Ovary (tissue), 9 donors: ENCODE measurements around the gene MSL3. TPM values are rescaled to one million over a fixed set of nuclear protein-coding genes. Genes with fewer than 3 reads are reported as not detected.

Experiments used
- DNase-seq, 5 donors: peaks; one replicate each; pipeline ENCODE4 v3.0.0-alpha.2; 2019 to 2020
- H3K27ac ChIP-seq, 2 donors: fragments of 200-600 bp; one replicate each; pipeline versions ENCODE4 v1.5.1 to v1.8.0; 2019 to 2022
- H3K27me3 ChIP-seq: fragments of 200-600 bp; one replicate; pipeline ENCODE4 v1.8.0; 2022
- H3K36me3 ChIP-seq: fragments of 200-600 bp; sonication (generic); one replicate; pipeline ENCODE4 v1.5.1; 2019
- H3K4me1 ChIP-seq: one replicate; pipeline ENCODE4 v1.8.1; 2013; ENCODE audit warnings: mild to moderate bottlenecking, moderate library complexity; ENCODE audit not compliant: insufficient read depth
- H3K4me3 ChIP-seq: fragments of 200-600 bp; sonication (generic); one replicate; pipeline ENCODE4 v1.5.1; 2017
- H3K9me3 ChIP-seq, 2 donors: fragments of 200-600 bp in 1 of 2; sonication (generic) in 1 of 2; one replicate each; pipeline versions ENCODE4 v1.5.1 to v1.8.1; 2013 to 2019; ENCODE audit warnings: mild to moderate bottlenecking in 1 of 2, moderate library complexity in 1 of 2
- EP300 ChIP-seq: sonication (generic); formaldehyde crosslinking; IDR thresholded peaks from one replicate; pipeline ENCODE4 v1.6.1; 2017; ENCODE audit warnings: antibody characterized with exemption
- POLR2A ChIP-seq: fragments of 450-650 bp; IDR thresholded peaks from one replicate; pipeline ENCODE4 v1.6.1; 2017; ENCODE audit warnings: antibody characterized with exemption, mild to moderate bottlenecking, moderate library complexity
- WGBS, 3 donors: extraction: QIAGEN DNeasy Blood & Tissue Kit in 1 of 3; methylation state at CpG; one replicate each; pipeline versions ENCODE4 v1.1.5 to v1.1.7; 2013 to 2017; 5-methylcytosine and 5-hydroxymethylcytosine counted together
- intact Hi-C, 4 donors: fragments of 100-400 bp; cut with DNase I; formaldehyde crosslinking; loops; one replicate each; pipeline versions ENCODE4 v1.11.0 to v1.15.1; 2022 to 2023
- polyA plus RNA-seq, 2 donors: library from polyadenylated mRNA; stranded (reverse); fragments of 200-250 nt in 1 of 2; fragments of 350-450 nt in 1 of 2; fragmentation: Illumina TruSeq in 1 of 2; extraction: RNeasy Lipid Tissue Mini Kit (QIAGEN cat#74804) in 1 of 2; gene quantifications; one replicate each; pipeline ENCODE4 v1.2.3, GENCODE V29; 2013 to 2014
- total RNA-seq, 7 donors: library from RNA; depleted of rRNA in 2 of 7; stranded (reverse); fragments of >200 nt in 2 of 7; fragmentation: NEBNext Ultra II Directional in 3 of 7; extraction: Animal tissue kit (Norgen Biotek cat#: 25700) in 3 of 7; gene quantifications; one replicate each; pipeline versions ENCODE4 v1.1.0 to v1.2.4, GENCODE V29; 2016 to 2023
- TF ChIP-seq, protein P1 (sequence below), 3 donors: fragments of 450-650 bp in 2 of 3; fragments of 200-600 bp in 1 of 3; IDR thresholded peaks; one replicate each; pipeline versions ENCODE4 v1.5.1 to v1.8.0; 2016 to 2022; ENCODE audit warnings: antibody characterized with exemption in 3 of 3, mild to moderate bottlenecking in 1 of 3
- donor health status: DM: no; HTN: no; CAD: no; lungs with moderate emphysema.
- donor health status: DM: no; HTN: no; CAD: no.
- donor health status: Bipolar disorder and iron deficiency.
- donor health status: DM: yes; HTN: yes; CAD: no.
- donor health status: DM: no; HTN: no; CAD: no.
- donor health status: DM: yes; HTN: yes; CAD: no.

MSL3 gene
- total and polyA plus RNA-seq, 9 donors: 12.3 to 33.5 (median 16.2) TPM

DNA sequence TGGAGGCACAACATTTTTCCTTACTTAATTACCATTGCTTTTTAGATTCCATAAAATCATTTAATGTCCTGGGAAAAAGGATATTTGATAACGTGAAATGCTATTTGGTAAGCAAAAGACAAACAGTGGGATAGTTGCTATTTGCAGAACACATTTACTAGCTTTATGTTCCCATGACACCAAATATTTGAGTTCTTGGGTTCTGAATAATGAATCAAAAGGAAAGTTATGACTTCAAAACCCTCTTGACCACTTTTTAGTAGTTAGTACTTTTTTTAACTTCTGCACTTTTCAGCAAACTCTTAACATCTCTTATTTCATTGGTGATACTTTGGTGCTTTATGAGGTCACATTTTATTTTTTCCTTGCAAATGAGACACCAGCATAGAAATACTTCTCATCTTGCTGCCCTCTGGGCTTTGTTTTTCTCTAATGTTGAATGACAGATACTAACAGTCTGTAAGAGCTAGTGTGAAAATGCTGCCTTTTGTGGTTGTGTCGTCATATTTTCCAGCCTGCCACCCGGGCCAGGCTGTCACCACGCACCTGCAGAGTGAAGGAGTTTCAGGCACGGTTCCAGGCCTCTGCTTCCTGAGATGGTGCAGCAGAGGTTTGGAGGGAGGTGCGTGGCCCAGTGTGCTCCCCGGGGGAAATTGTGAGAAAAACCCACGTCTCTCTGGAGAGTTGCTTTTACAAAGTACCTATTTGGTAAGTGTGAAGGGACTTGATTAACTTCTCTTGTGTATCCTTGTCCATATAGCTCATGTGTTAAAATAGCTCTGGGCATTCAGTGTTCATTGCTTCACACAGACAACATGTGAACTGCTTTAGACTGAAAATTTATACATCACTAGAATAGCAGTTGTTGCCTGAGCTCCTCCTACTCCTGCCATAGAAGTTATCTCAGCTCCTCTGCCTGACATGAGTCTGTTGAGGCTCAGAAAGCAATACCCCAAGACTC, 34.7 kb downstream of the MSL3 start:
- no peak for TF ChIP-seq EP300
- TF ChIP-seq POLR2A: no peak
- TF ChIP-seq, protein P1, sequence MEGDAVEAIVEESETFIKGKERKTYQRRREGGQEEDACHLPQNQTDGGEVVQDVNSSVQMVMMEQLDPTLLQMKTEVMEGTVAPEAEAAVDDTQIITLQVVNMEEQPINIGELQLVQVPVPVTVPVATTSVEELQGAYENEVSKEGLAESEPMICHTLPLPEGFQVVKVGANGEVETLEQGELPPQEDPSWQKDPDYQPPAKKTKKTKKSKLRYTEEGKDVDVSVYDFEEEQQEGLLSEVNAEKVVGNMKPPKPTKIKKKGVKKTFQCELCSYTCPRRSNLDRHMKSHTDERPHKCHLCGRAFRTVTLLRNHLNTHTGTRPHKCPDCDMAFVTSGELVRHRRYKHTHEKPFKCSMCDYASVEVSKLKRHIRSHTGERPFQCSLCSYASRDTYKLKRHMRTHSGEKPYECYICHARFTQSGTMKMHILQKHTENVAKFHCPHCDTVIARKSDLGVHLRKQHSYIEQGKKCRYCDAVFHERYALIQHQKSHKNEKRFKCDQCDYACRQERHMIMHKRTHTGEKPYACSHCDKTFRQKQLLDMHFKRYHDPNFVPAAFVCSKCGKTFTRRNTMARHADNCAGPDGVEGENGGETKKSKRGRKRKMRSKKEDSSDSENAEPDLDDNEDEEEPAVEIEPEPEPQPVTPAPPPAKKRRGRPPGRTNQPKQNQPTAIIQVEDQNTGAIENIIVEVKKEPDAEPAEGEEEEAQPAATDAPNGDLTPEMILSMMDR (IDR thresholded peaks at IDR 0.05): no peak
- H3K27me3 ChIP-seq: no peaks in the 10 kb centered on the region

DNA sequence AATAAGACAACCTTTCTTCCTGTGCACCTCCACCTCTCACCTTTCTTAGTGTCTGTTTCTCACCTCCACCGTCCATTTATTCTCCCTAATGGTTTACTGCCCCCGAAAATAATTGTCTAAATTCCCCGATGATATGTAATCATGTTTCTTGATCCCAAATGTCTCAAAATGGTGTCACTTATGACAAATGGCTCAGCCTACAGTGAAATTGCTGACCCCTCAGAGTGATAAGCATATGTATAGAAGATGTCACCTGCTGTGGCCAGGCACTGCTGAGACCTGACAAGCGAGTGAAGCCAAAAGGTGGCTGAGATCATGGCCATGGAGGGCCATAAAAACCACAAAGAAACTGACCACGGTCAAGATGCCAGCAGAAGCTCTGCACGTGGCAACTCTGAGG, 35.7 kb downstream of the MSL3 start:
- 57 to 76% (median 76%) methylated on average over 6 of the region's 6 CpGs for WGBS, 3 donors
- H3K36me3 ChIP-seq: no peaks in the 10 kb centered on the region
- no peaks in the 10 kb centered on the region for H3K4me1 ChIP-seq
- intact Hi-C loops: loop anchor here in 1 of 4 donors (10.0 kb wide), 1 partner anchor 1111 kb away; the partner anchor contains the start of gene TLR8
- no peaks in the 10 kb centered on the region for H3K27me3 ChIP-seq
- DNase-seq: no peak
- H3K9me3 ChIP-seq: no peaks in the 10 kb centered on the region
- TF ChIP-seq, protein P1 (IDR thresholded peaks at IDR 0.05): no peak
- TF ChIP-seq POLR2A (no peak), EP300 (no peak)
- no peak overlapping the region for H3K27ac ChIP-seq
- H3K4me3 ChIP-seq: no peak overlapping the region

More for the DNA sequence above, 34.7 kb downstream of the MSL3 start:
- H3K4me3 ChIP-seq: no peak overlapping the region
- no peaks in the 10 kb centered on the region for H3K36me3 ChIP-seq
- DNase-seq: no peak
- intact Hi-C loops: loop anchor here in 1 of 4 donors (10.0 kb wide), 1 partner anchor 1112 kb away; the partner anchor contains the start of gene TLR8
- WGBS, 3 donors: 62 to 75% (median 64%) methylated on average over 8 of the region's 8 CpGs
- H3K27ac ChIP-seq: no peak overlapping the region
- no peaks in the 10 kb centered on the region for H3K4me1 ChIP-seq
- H3K9me3 ChIP-seq: no peaks in the 10 kb centered on the region

DNA sequence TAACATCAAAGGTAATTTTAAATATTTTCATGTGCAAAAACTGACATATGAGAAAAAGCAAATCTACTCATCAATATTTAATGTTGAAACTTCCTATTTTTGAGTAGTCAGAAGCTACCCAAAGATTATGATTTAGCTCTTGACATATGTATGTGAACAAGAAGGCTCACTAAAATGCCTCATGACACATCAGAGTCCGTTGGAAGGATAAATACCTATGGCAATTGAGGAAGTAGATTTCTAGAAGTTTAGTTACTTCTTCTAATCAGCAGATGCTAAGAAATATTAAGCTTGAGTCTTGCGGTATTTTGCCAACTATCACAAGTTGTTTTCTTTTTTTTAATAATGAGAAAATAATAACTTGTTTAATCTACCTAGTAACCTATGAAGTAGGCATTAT, 55.3 kb downstream of the MSL3 start:
- H3K4me3 ChIP-seq: no peak overlapping the region
- H3K9me3 ChIP-seq: no peaks in the 10 kb centered on the region
- no peaks in the 10 kb centered on the region for H3K27me3 ChIP-seq
- no peaks in the 10 kb centered on the region for H3K4me1 ChIP-seq
- no peak for TF ChIP-seq POLR2A
- no peak for TF ChIP-seq EP300
- TF ChIP-seq, protein P1 (IDR thresholded peaks at IDR 0.05): no peak
- DNase-seq: no peak
- intact Hi-C loops: no loop called here
- no peaks in the 10 kb centered on the region for H3K36me3 ChIP-seq
- H3K27ac ChIP-seq: no peak overlapping the region
- 59 to 72% (median 65%) methylated on average over 2 of the region's 2 CpGs for WGBS, 3 donors

Other genes starting within 250 kb of the MSL3 start
- 10 to 100 TPM; 14.1 to 32.9 (median 23.4) TPM for gene ARHGAP6, start 92.3 kb upstream of the MSL3 start, total RNA-seq
- gene ARHGAP6, start 92.3 kb upstream of the MSL3 start, polyA plus RNA-seq: 10 to 100 TPM; 19.0 to 19.4 TPM